Measurements from ENCODE around the gene PLCD4. TPM values are rescaled to one million over a fixed set of nuclear protein-coding genes. Genes with fewer than 3 reads are reported as not detected.

Gene PLCD4
- total and polyA plus RNA-seq, 2 of the 8 experiments (the other 6 are each of a cell fraction or from before 2014, with no cell fraction given): 0.21 to 0.50 TPM

- ChIA-PET POLR2A (ENCODE audit: partially characterized antibody) (no interaction called here), CTCF (ENCODE audit: partially characterized antibody) (interaction anchor here (2.1 kb wide), 1 partner anchor 9 kb away, joined by 11 read pairs; no protein-coding TSS in a partner anchor)
- H4K5ac ChIP-seq (ENCODE audit: insufficient read length, low read depth, low read length): no peak overlapping the region
- peaks cover 0 to 3% of the 10 kb centered on the region in 2 experiments for H4K20me1 ChIP-seq (replicated peaks in 1 of 2; ENCODE audit: control insufficient read depth in 1 of 2, insufficient read depth in 2 of 2, low read length in 2 of 2)
- no peak overlapping the region for H2BK120ac ChIP-seq (replicated peaks; ENCODE audit: low read depth, low read length)
- H3K27me3 ChIP-seq (replicated peaks in 1 of 4; ENCODE audit: control insufficient read depth in 3 of 4, extremely low read depth in 1 of 4, insufficient read depth in 3 of 4, low read length in 3 of 4): no peaks in the 10 kb centered on the region
- H2BK5ac ChIP-seq (ENCODE audit: low read depth, low read length): no peak overlapping the region
- no peak overlapping the region for H3K56ac ChIP-seq (replicated peaks; ENCODE audit: insufficient read length, low read depth, low read length)
- H4K91ac ChIP-seq (replicated peaks; ENCODE audit: insufficient read length, low read length): no peak overlapping the region
- no peak overlapping the region for H2AK5ac ChIP-seq (ENCODE audit: low read depth, low read length)
- H3K23me2 ChIP-seq (ENCODE audit: low read depth, low read length): no peaks in the 10 kb centered on the region
- H3K79me1 ChIP-seq (ENCODE audit: low read depth, low read length): no peaks in the 10 kb centered on the region
- WGBS, 2 experiments (ENCODE audit: extremely low coverage in 1 of 2, insufficient coverage in 1 of 2, insufficient read length in 1 of 2, insufficient replicate concordance in 2 of 2, low coverage in 1 of 2, low lambda C conversion rate in 2 of 2, missing lambda C conversion rate in 1 of 2): 87% methylated on average over 4 of the region's 4 CpGs; no CpG with 5 or more reads in 1 of the 2 experiments
- H3K4me2 ChIP-seq (ENCODE audit: insufficient read depth in 1 of 2, low read depth in 2 of 2, low read length in 2 of 2): no peak overlapping the region
- H3K79me2 ChIP-seq (ENCODE audit: control insufficient read depth in 1 of 2, insufficient read depth in 2 of 2, low read length in 2 of 2): no peaks in the 10 kb centered on the region
- no peaks in the 10 kb centered on the region for H3K9me3 ChIP-seq (ENCODE audit: insufficient read depth in 2 of 2, low read depth in 1 of 2, low read length in 1 of 2)
- H2BK20ac ChIP-seq (ENCODE audit: low read length): no peak overlapping the region
- no peak overlapping the region for H3K4ac ChIP-seq (replicated peaks; ENCODE audit: insufficient read length, low read depth, low read length)
- H3K14ac ChIP-seq (ENCODE audit: insufficient read length): no peak overlapping the region
- no peak overlapping the region for H2AFZ ChIP-seq (ENCODE audit: low read length)
- H3K4me1 ChIP-seq (replicated peaks in 1 of 4; ENCODE audit: control insufficient read depth in 3 of 4, insufficient read depth in 4 of 4, low read length in 3 of 4): no peaks in the 10 kb centered on the region
- H3K36me3 ChIP-seq (ENCODE audit: control insufficient read depth in 2 of 4, insufficient read depth in 4 of 4, low read length in 3 of 4): peaks cover 0 to 19% (median 10%) of the 10 kb centered on the region in 4 experiments; a peak in 5 of 8 replicates
- H4K8ac ChIP-seq (ENCODE audit: extremely low read depth, insufficient read depth, low read length): no peak overlapping the region
- H2BK15ac ChIP-seq (ENCODE audit: low read length): no peak overlapping the region
- H3K4me3 ChIP-seq (ENCODE audit: extremely low read depth in 1 of 4, insufficient read depth in 2 of 4, low read depth in 3 of 4, low read length in 4 of 4): no peak overlapping the region
- no peak overlapping the region for H3K9ac ChIP-seq (replicated peaks in 1 of 4; ENCODE audit: extremely low read depth in 1 of 4, low read depth in 3 of 4, low read length in 3 of 4)
- no peak overlapping the region for H3K27ac ChIP-seq (ENCODE audit: low read depth, low read length)
- no peak for FAIRE-seq
- H3K18ac ChIP-seq (ENCODE audit: extremely low read depth, low read length): no peak overlapping the region
- no peak for DNase-seq (ENCODE audit: low read depth in 1 of 2, low spot score in 2 of 2)
- H3K23ac ChIP-seq (ENCODE audit: insufficient read length): no peak overlapping the region
- H2BK12ac ChIP-seq (ENCODE audit: low read depth, low read length): no peak overlapping the region
- TF ChIP-seq TAF1 (IDR thresholded peaks at IDR 0.05; ENCODE audit: low read depth, low read length): no peak
- no peak for TF ChIP-seq HDAC2 (IDR thresholded peaks at IDR 0.05; ENCODE audit: borderline replicate concordance in 1 of 2, low read depth in 2 of 2, low read length in 2 of 2)
- no peak for TF ChIP-seq POLR2A (IDR thresholded peaks at IDR 0.05; ENCODE audit: control extremely low read depth in 1 of 2, low read depth in 2 of 2, low read length in 2 of 2)
- no peak for TF ChIP-seq CTCF (IDR thresholded peaks at IDR 0.05; ENCODE audit: control extremely low read depth in 1 of 3, insufficient read depth in 1 of 3, low read depth in 1 of 3, low read length in 3 of 3)
- TF ChIP-seq EZH2 (IDR thresholded peaks at IDR 0.05; ENCODE audit: low read depth, low read length, severe bottlenecking): no peak
- TF ChIP-seq ASH2L (IDR thresholded peaks at IDR 0.05; ENCODE audit: low read length): no peak
- no peak for TF ChIP-seq CHD2 (IDR thresholded peaks at IDR 0.05; ENCODE audit: low read length)
- no peak for TF ChIP-seq GABPA (IDR thresholded peaks at IDR 0.05; ENCODE audit: borderline replicate concordance, insufficient read depth, low read length)
- no peak for TF ChIP-seq CBX5 (IDR thresholded peaks at IDR 0.05; ENCODE audit: low read depth, low read length)
- TF ChIP-seq, protein P1, sequence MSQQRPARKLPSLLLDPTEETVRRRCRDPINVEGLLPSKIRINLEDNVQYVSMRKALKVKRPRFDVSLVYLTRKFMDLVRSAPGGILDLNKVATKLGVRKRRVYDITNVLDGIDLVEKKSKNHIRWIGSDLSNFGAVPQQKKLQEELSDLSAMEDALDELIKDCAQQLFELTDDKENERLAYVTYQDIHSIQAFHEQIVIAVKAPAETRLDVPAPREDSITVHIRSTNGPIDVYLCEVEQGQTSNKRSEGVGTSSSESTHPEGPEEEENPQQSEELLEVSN (IDR thresholded peaks at IDR 0.05): no peak
- TF ChIP-seq PHF8 (conservative IDR thresholded peaks at IDR 0.05; ENCODE audit: low read depth, low read length): no peak
Observed at GRCh38 chr2:218679119-218679518, 71.4 kb downstream of the PLCD4 start.
